ENCODE data around the gene ARHGAP1.

Gene ARHGAP1

DNA sequence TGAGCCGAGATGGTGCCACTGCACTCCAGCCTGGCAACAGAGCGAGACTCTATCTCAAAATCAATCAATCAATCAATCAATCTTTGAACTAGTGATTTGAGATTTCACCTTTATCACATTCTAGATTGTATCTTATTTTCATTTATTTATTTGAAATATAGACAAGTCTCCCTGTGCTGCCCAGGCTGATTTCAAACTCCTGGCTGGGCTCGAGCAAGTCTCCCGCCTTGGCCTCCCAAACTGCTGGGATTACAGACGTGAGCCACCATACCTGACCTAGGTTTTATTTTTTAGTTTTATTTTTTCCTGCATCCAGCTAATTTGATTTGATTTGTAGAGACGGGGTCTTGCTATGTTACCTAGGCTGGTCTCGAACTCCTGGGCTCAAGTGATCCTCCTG lies 35.7 kb upstream of the ARHGAP1 start:
- no peak overlapping the region for H3K27ac ChIP-seq (ENCODE audit: low read depth, low read length)
- H3K27me3 ChIP-seq (ENCODE audit: insufficient read depth, low read length): no peaks in the 10 kb centered on the region
- H3K36me3 ChIP-seq (ENCODE audit: insufficient read depth, low read length): no peaks in the 10 kb centered on the region; the same call in 1 of the 2 replicates
- no peak overlapping the region for H3K4me3 ChIP-seq (ENCODE audit: low read depth, low read length)
- H2AFZ ChIP-seq (ENCODE audit: low read length, unreplicated experiment): no peak overlapping the region
- H3K79me2 ChIP-seq (ENCODE audit: control insufficient read depth, insufficient read depth, low read length, unreplicated experiment): no peaks in the 10 kb centered on the region
- H3K4me1 ChIP-seq (ENCODE audit: control insufficient read depth, insufficient read depth, low read length, unreplicated experiment): no peaks in the 10 kb centered on the region

DNA sequence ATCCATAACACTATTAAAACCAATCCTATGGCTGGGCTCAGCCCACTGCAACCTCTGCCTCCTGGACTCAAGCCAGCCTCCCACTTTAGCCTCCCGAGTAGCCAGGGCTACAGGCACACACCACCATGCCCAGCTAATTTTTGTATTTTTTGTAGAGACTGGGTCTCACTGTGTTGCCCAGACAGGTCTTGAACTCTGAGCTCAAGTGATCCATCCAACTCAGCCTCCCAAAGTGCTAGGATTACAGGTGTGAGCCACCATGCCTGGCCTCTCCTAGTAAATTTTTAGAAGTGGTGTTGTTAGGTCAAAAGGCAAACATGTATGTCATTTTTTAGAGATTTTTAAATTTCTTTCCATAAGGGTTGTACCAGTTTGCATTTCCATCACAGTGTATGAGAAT lies 32.8 kb upstream of the ARHGAP1 start:
- no peaks in the 10 kb centered on the region for H3K4me1 ChIP-seq (ENCODE audit: control insufficient read depth, insufficient read depth, low read length, unreplicated experiment)
- no peaks in the 10 kb centered on the region for H3K27me3 ChIP-seq (ENCODE audit: insufficient read depth, low read length)
- H2AFZ ChIP-seq (ENCODE audit: low read length, unreplicated experiment): no peak overlapping the region
- no peak overlapping the region for H3K27ac ChIP-seq (ENCODE audit: low read depth, low read length)
- no peak overlapping the region for H3K4me3 ChIP-seq (ENCODE audit: low read depth, low read length)
- H3K79me2 ChIP-seq (ENCODE audit: control insufficient read depth, insufficient read depth, low read length, unreplicated experiment): no peaks in the 10 kb centered on the region
- no peaks in the 10 kb centered on the region for H3K36me3 ChIP-seq (ENCODE audit: insufficient read depth, low read length)

DNA sequence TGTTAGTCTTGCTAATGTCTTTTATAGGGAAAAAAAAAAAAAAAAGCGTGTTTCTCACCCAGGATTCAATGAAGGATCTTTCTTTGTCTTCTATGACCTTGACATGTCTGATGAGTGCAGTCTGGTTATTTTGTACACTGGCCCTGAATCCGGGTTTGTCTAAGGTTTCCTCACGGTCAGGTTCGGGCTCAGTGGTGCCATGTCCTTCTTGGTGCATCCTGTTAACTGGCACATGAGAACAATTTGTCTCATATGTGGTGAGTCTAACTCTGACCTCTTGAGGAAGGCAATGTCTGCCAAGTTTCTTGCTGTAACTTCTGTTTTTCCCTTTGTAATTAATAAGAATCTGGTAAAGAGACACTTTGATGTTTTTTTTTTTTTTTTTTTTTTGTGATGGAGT lies 31.1 kb upstream of the ARHGAP1 start:
- H3K4me1 ChIP-seq (ENCODE audit: control insufficient read depth, insufficient read depth, low read length, unreplicated experiment): no peaks in the 10 kb centered on the region
- H3K27me3 ChIP-seq (ENCODE audit: insufficient read depth, low read length): no peaks in the 10 kb centered on the region
- H3K4me3 ChIP-seq (ENCODE audit: low read depth, low read length): no peak overlapping the region
- H2AFZ ChIP-seq (ENCODE audit: low read length, unreplicated experiment): no peak overlapping the region
- no peak overlapping the region for H3K27ac ChIP-seq (ENCODE audit: low read depth, low read length)
- H3K36me3 ChIP-seq (ENCODE audit: insufficient read depth, low read length): no peaks in the 10 kb centered on the region
- no peaks in the 10 kb centered on the region for H3K79me2 ChIP-seq (ENCODE audit: control insufficient read depth, insufficient read depth, low read length, unreplicated experiment)

DNA sequence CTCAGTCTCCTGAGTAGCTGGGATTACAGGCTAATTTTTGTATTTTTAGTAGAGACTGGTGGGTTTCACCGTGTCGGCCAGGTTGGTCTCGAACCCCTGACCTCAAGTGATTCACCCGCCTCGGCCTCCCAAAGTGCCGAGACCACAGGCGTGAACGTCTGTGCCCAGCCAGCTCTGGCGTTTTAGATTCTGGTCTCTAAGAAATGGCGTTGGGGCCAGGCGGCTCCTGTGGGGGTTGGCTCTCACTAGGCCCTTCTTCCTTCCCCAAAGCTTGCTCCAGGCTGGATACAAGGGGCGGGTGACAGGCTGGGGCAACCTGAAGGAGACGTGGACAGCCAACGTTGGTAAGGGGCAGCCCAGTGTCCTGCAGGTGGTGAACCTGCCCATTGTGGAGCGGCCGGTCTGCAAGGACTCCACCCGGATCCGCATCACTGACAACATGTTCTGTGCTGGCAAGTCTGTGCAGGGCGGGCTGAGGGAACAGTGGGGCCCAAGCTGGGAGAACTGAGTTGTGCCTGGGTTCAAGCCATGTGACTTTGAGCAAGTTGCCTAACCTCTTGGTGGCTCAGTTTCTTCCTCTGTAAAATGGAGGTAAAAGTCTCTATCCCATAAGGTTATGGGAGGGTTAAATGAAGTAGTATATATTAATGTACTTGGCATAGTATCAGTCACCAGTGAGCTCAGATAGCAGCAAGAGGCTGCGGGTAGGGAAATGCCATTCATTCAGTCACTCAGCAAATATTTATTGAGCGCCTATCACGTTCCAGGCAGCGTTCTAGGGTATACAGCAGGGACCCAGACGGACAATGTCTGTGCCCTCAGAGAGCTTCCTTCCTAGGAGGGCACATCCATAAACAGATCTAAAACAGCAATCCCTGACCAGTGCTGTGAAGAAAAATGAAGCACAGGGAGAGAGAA lies 28.9 kb upstream of the ARHGAP1 start:
- no peaks in the 10 kb centered on the region for H3K79me2 ChIP-seq (ENCODE audit: control insufficient read depth, insufficient read depth, low read length, unreplicated experiment)
- H3K27me3 ChIP-seq (ENCODE audit: insufficient read depth, low read length): no peaks in the 10 kb centered on the region
- H3K27ac ChIP-seq (ENCODE audit: low read depth, low read length): no peak overlapping the region
- no peaks in the 10 kb centered on the region for H3K36me3 ChIP-seq (ENCODE audit: insufficient read depth, low read length)
- no peaks in the 10 kb centered on the region for H3K4me1 ChIP-seq (ENCODE audit: control insufficient read depth, insufficient read depth, low read length, unreplicated experiment)
- H3K4me3 ChIP-seq (ENCODE audit: low read depth, low read length): no peak overlapping the region
- no peak overlapping the region for H2AFZ ChIP-seq (ENCODE audit: low read length, unreplicated experiment)

DNA sequence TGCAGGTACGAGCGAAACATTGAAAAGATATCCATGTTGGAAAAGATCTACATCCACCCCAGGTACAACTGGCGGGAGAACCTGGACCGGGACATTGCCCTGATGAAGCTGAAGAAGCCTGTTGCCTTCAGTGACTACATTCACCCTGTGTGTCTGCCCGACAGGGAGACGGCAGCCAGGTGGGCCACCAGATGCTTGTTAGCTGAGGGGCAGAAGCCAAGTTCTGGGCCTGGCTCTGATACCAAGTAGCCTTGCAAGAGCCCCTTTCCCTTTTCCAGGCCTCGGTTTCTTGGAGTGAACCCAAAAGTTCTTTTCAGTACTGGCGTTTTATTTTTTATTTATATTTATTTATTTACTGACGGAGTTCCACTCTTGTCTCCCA lies 28.2 kb upstream of the ARHGAP1 start:
- Histone ChIP-seq H3K36me3 (ENCODE audit: insufficient read depth, low read length) (no peaks in the 10 kb centered on the region), H3K27me3 (ENCODE audit: insufficient read depth, low read length) (no peaks in the 10 kb centered on the region), H3K4me3 (ENCODE audit: low read depth, low read length) (no peak overlapping the region), H3K79me2 (ENCODE audit: control insufficient read depth, insufficient read depth, low read length, unreplicated experiment) (no peaks in the 10 kb centered on the region), H3K27ac (ENCODE audit: low read depth, low read length) (no peak overlapping the region), H2AFZ (ENCODE audit: low read length, unreplicated experiment) (no peak overlapping the region), H3K4me1 (ENCODE audit: control insufficient read depth, insufficient read depth, low read length, unreplicated experiment) (no peaks in the 10 kb centered on the region)

DNA sequence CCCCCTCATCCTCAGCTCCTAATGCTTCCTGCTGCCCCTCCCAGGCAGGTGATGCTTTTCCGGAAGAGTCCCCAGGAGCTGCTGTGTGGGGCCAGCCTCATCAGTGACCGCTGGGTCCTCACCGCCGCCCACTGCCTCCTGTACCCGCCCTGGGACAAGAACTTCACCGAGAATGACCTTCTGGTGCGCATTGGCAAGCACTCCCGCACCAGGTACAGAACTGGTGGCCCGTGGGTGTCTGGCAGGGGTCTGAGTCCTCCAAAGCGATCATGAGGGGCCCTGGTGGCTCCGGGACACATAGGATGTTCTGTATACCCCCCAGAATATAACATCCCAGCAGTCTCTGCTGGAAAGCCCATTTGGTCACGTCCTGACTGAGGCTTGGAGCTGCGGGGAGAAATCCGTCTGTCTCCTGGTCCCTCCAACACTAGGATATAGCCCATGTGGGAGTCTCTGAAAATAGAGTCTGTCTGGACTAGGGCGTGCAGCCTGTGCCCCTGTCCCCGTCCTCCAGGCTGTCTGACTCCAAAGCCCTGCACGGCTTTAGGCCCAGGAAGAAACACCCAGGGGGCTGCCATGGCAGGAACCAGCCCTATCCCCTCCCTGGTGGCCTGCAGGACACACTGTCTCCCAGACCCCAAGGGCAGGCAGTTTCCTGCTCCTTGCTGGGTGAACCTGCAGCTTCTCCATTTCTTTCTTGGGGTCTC lies 27.7 kb upstream of the ARHGAP1 start:
- no peak overlapping the region for H3K4me3 ChIP-seq (ENCODE audit: low read depth, low read length)
- no peaks in the 10 kb centered on the region for H3K27me3 ChIP-seq (ENCODE audit: insufficient read depth, low read length)
- no peaks in the 10 kb centered on the region for H3K79me2 ChIP-seq (ENCODE audit: control insufficient read depth, insufficient read depth, low read length, unreplicated experiment)
- H3K4me1 ChIP-seq (ENCODE audit: control insufficient read depth, insufficient read depth, low read length, unreplicated experiment): no peaks in the 10 kb centered on the region
- no peaks in the 10 kb centered on the region for H3K36me3 ChIP-seq (ENCODE audit: insufficient read depth, low read length)
- H3K27ac ChIP-seq (ENCODE audit: low read depth, low read length): no peak overlapping the region
- no peak overlapping the region for H2AFZ ChIP-seq (ENCODE audit: low read length, unreplicated experiment)

DNA sequence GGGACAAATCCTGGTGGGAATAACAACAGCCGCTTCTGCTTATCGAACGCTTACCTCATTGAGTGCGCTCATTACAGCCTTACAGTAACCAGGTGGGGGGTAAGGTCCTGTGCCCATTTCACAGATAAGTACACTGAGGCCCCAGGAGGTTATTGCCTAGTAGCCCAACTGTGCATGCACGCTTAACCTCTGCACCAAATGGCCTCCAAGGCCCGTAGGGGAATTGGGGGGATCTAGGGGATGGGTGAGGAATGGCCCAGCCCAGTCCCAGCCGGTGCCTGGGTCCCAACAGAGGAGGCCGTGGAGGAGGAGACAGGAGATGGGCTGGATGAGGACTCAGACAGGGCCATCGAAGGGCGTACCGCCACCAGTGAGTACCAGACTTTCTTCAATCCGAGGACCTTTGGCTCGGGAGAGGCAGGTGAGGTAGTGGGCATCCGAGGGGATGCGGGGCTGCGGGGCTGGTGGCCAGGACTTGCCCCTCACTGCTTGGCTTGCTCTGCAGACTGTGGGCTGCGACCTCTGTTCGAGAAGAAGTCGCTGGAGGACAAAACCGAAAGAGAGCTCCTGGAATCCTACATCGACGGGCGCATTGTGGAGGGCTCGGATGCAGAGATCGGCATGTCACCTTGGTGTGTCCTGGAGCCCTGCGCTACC lies 25.9 kb upstream of the ARHGAP1 start:
- Histone ChIP-seq H3K4me1 (ENCODE audit: control insufficient read depth, insufficient read depth, low read length, unreplicated experiment) (no peaks in the 10 kb centered on the region), H3K27me3 (ENCODE audit: insufficient read depth, low read length) (no peaks in the 10 kb centered on the region), H3K27ac (ENCODE audit: low read depth, low read length) (no peak overlapping the region), H3K36me3 (ENCODE audit: insufficient read depth, low read length) (no peaks in the 10 kb centered on the region), H3K79me2 (ENCODE audit: control insufficient read depth, insufficient read depth, low read length, unreplicated experiment) (no peaks in the 10 kb centered on the region), H3K4me3 (ENCODE audit: low read depth, low read length) (no peak overlapping the region), H2AFZ (ENCODE audit: low read length, unreplicated experiment) (no peak overlapping the region)

DNA sequence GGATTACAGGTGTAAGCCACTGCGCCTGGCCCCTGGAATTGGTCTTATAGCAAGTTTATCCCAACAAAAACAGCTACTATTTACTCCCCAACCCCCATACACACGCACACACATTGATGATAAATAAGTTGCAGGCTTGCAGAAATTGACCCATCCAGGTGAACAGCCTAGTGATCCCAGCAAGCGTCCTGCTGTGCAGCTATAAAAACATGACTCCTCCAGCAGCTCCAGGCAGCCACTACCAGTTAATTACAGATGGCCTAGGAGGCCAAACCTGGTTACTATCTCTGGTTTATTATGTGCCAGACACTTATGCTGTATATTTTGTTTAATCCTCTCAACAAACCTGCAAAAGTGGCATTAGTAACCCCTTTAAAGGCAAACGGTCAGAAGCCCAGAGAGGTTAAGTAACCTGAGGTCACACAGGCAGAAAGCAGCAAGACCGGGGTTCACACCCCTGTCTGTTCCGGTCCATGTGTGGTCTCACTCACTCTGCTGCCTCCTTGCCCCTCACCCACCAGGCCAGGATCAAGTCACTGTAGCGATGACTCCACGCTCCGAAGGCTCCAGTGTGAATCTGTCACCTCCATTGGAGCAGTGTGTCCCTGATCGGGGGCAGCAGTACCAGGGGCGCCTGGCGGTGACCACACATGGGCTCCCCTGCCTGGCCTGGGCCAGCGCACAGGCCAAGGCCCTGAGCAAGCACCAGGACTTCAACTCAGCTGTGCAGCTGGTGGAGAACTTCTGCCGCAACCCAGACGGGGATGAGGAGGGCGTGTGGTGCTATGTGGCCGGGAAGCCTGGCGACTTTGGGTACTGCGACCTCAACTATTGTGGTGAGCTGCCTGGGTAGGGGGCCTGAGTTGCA lies 25.2 kb upstream of the ARHGAP1 start:
- Histone ChIP-seq H3K4me3 (ENCODE audit: low read depth, low read length) (no peak overlapping the region), H2AFZ (ENCODE audit: low read length, unreplicated experiment) (no peak overlapping the region), H3K27me3 (ENCODE audit: insufficient read depth, low read length) (no peaks in the 10 kb centered on the region), H3K79me2 (ENCODE audit: control insufficient read depth, insufficient read depth, low read length, unreplicated experiment) (no peaks in the 10 kb centered on the region), H3K36me3 (ENCODE audit: insufficient read depth, low read length) (no peaks in the 10 kb centered on the region), H3K27ac (ENCODE audit: low read depth, low read length) (no peak overlapping the region), H3K4me1 (ENCODE audit: control insufficient read depth, insufficient read depth, low read length, unreplicated experiment) (no peaks in the 10 kb centered on the region)

DNA sequence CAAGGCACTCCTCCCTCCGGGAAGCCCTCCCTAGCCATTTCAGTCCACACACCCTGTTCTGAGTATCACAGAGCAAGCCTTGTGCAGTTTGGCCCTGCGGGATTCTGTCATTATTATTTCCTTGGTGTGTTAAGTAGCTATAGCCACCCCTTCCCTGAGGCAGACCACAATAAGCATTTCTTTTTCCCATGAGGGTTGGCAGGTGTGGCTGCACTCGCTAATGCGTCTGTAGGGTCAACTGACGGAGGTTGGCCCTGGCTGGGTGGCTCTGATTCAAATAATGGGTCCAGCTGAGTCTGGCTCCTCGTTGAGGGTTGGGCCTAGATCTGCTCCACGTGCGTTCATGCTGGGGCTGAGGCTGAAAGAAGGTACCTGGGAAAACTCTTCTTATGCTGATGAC lies 23.7 kb upstream of the ARHGAP1 start:
- Histone ChIP-seq H3K4me3 (ENCODE audit: low read depth, low read length) (no peak overlapping the region), H3K27me3 (ENCODE audit: insufficient read depth, low read length) (no peaks in the 10 kb centered on the region), H3K27ac (ENCODE audit: low read depth, low read length) (no peak overlapping the region), H3K79me2 (ENCODE audit: control insufficient read depth, insufficient read depth, low read length, unreplicated experiment) (no peaks in the 10 kb centered on the region), H3K4me1 (ENCODE audit: control insufficient read depth, insufficient read depth, low read length, unreplicated experiment) (no peaks in the 10 kb centered on the region), H3K36me3 (ENCODE audit: insufficient read depth, low read length) (no peaks in the 10 kb centered on the region), H2AFZ (ENCODE audit: low read length, unreplicated experiment) (no peak overlapping the region)

DNA sequence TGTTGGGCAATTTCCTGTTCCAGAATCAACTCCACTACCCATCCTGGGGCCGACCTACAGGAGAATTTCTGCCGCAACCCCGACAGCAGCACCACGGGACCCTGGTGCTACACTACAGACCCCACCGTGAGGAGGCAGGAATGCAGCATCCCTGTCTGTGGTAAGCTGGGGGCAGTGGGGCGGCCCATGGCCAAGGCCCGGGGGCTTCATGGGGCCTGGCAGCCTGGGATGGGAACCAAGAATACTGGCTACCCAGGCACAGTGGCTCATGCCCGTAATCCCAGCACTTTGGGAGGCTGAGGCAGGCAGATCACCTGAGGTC lies 22.9 kb upstream of the ARHGAP1 start:
- Histone ChIP-seq H3K4me1 (ENCODE audit: control insufficient read depth, insufficient read depth, low read length, unreplicated experiment) (peaks cover 3% of the 10 kb centered on the region), H3K36me3 (ENCODE audit: insufficient read depth, low read length) (no peaks in the 10 kb centered on the region), H3K27me3 (ENCODE audit: insufficient read depth, low read length) (no peaks in the 10 kb centered on the region), H3K79me2 (ENCODE audit: control insufficient read depth, insufficient read depth, low read length, unreplicated experiment) (no peaks in the 10 kb centered on the region), H3K4me3 (ENCODE audit: low read depth, low read length) (no peak overlapping the region), H2AFZ (ENCODE audit: low read length, unreplicated experiment) (no peak overlapping the region), H3K27ac (ENCODE audit: low read depth, low read length) (no peak overlapping the region)
